Measurements from ENCODE around the gene LMO3. TPM values are rescaled to one million over a fixed set of nuclear protein-coding genes. Genes with fewer than 3 reads are reported as not detected.

The LMO3 gene
- total and polyA plus RNA-seq, 2 experiments from 2014 or later = 7.9 to 15.1 TPM

DNA sequence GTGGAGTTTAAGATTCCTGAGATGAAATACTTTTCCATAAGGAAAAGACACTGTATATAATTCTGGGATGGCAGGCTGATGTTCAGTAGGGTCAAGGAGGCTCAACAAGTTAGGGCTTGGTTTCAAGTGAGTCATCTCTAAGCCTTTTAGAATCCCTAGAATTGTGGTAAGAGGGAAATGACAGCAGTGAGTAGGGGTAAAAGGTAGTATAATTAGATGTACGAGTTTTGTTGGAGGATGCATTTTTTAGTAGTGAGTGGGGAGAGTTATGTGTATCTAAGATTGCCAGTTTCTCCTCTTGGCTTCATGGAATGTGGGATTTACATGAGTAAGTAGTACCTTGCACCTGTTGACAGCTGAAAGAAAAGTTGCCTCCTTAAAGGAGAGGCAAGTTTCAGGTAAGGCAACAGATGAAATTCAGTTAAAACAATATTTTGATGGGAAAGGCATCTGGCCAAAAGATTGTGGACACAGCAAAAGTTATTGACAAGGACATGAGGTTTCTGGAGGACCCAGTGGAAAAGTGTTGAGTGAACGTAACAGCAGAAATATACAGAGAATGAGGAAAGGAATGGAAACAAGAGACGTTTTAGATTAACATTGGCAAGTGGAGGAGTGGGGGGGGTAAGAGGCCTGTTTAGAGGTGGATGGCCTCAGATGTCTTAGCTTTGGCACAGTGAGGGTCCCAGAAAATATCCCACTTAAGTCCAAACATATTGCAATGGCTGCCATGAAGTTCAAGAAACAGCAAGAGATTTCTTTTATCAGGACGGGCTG lies 21.8 kb downstream of the LMO3 start:
- H3F3A ChIP-seq (replicated peaks; ENCODE audit: low read depth) = no peaks in the 10 kb centered on the region
- H3K4me1 ChIP-seq (ENCODE audit: insufficient read depth) = no peaks in the 10 kb centered on the region
- Mint-ChIP-seq H3K4me3 (no peak overlapping the region), H3K27ac (no peak overlapping the region), H3K4me1 (peaks cover 7% of the 10 kb centered on the region), H3K27me3 (ENCODE audit: insufficient read depth, low read depth, poor library complexity) (no peaks in the 10 kb centered on the region), H3K9me3 (peaks cover 5% of the 10 kb centered on the region; the same call in 2 of the 3 replicates), H3K36me3 (ENCODE audit: low read depth) (peaks cover 6% of the 10 kb centered on the region; the same call in 1 of the 3 replicates)
- no peak overlapping the region for H2AFZ ChIP-seq
- ATAC-seq (no peak), DNase-seq (ENCODE audit: low spot score) (no peak)
- H3K79me2 ChIP-seq (replicated peaks; ENCODE audit: insufficient read depth) = no peaks in the 10 kb centered on the region
- H3K4me3 ChIP-seq = no peak overlapping the region
- no peaks in the 10 kb centered on the region for H3K27me3 ChIP-seq (ENCODE audit: insufficient read depth)
- H3K36me3 ChIP-seq (ENCODE audit: insufficient read depth) = no peaks in the 10 kb centered on the region
- TF ChIP-seq EZH2phosphoT487 (IDR thresholded peaks at IDR 0.05; ENCODE audit: unreplicated experiment) = no peak
- TF ChIP-seq, protein P1, sequence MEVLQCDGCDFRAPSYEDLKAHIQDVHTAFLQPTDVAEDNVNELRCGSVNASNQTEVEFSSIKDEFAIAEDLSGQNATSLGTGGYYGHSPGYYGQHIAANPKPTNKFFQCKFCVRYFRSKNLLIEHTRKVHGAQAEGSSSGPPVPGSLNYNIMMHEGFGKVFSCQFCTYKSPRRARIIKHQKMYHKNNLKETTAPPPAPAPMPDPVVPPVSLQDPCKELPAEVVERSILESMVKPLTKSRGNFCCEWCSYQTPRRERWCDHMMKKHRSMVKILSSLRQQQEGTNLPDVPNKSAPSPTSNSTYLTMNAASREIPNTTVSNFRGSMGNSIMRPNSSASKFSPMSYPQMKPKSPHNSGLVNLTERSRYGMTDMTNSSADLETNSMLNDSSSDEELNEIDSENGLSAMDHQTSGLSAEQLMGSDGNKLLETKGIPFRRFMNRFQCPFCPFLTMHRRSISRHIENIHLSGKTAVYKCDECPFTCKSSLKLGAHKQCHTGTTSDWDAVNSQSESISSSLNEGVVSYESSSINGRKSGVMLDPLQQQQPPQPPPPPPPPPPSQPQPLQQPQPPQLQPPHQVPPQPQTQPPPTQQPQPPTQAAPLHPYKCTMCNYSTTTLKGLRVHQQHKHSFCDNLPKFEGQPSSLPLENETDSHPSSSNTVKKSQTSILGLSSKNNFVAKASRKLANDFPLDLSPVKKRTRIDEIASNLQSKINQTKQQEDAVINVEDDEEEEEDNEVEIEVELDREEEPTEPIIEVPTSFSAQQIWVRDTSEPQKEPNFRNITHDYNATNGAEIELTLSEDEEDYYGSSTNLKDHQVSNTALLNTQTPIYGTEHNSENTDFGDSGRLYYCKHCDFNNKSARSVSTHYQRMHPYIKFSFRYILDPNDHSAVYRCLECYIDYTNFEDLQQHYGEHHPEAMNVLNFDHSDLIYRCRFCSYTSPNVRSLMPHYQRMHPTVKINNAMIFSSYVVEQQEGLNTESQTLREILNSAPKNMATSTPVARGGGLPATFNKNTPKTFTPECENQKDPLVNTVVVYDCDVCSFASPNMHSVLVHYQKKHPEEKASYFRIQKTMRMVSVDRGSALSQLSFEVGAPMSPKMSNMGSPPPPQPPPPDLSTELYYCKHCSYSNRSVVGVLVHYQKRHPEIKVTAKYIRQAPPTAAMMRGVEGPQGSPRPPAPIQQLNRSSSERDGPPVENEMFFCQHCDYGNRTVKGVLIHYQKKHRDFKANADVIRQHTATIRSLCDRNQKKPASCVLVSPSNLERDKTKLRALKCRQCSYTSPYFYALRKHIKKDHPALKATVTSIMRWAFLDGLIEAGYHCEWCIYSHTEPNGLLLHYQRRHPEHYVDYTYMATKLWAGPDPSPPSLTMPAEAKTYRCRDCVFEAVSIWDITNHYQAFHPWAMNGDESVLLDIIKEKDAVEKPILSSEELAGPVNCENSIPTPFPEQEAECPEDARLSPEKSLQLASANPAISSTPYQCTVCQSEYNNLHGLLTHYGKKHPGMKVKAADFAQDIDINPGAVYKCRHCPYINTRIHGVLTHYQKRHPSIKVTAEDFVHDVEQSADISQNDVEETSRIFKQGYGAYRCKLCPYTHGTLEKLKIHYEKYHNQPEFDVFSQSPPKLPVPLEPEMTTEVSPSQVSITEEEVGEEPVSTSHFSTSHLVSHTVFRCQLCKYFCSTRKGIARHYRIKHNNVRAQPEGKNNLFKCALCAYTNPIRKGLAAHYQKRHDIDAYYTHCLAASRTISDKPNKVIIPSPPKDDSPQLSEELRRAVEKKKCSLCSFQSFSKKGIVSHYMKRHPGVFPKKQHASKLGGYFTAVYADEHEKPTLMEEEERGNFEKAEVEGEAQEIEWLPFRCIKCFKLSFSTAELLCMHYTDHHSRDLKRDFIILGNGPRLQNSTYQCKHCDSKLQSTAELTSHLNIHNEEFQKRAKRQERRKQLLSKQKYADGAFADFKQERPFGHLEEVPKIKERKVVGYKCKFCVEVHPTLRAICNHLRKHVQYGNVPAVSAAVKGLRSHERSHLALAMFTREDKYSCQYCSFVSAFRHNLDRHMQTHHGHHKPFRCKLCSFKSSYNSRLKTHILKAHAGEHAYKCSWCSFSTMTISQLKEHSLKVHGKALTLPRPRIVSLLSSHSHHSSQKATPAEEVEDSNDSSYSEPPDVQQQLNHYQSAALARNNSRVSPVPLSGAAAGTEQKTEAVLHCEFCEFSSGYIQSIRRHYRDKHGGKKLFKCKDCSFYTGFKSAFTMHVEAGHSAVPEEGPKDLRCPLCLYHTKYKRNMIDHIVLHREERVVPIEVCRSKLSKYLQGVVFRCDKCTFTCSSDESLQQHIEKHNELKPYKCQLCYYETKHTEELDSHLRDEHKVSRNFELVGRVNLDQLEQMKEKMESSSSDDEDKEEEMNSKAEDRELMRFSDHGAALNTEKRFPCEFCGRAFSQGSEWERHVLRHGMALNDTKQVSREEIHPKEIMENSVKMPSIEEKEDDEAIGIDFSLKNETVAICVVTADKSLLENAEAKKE (CRISPR knock-in tag; IDR thresholded peaks at IDR 0.05) = no peak
- no peak for TF ChIP-seq REST (IDR thresholded peaks at IDR 0.05; ENCODE audit: unreplicated experiment)
- no peak for TF ChIP-seq ZNF114 (CRISPR knock-in tag; IDR thresholded peaks at IDR 0.05)
- TF ChIP-seq ZNF331 (CRISPR knock-in tag; IDR thresholded peaks at IDR 0.05; ENCODE audit: low read depth) = no peak
- TF ChIP-seq POLR2AphosphoS5 (IDR thresholded peaks at IDR 0.05; ENCODE audit: low read depth) = no peak
- TF ChIP-seq, protein P2, sequence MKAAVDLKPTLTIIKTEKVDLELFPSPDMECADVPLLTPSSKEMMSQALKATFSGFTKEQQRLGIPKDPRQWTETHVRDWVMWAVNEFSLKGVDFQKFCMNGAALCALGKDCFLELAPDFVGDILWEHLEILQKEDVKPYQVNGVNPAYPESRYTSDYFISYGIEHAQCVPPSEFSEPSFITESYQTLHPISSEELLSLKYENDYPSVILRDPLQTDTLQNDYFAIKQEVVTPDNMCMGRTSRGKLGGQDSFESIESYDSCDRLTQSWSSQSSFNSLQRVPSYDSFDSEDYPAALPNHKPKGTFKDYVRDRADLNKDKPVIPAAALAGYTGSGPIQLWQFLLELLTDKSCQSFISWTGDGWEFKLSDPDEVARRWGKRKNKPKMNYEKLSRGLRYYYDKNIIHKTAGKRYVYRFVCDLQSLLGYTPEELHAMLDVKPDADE (IDR thresholded peaks at IDR 0.05) = no peak
- TF ChIP-seq NANOG (IDR thresholded peaks at IDR 0.05; ENCODE audit: borderline replicate concordance) = no peak
- TF ChIP-seq EZH2 (IDR thresholded peaks at IDR 0.05; ENCODE audit: low read depth, unreplicated experiment) = no peak
- no peak for TF ChIP-seq STAT1 (IDR thresholded peaks at IDR 0.05; ENCODE audit: unreplicated experiment)
- no peak for TF ChIP-seq JUNB (IDR thresholded peaks at IDR 0.05; ENCODE audit: unreplicated experiment)
- TF ChIP-seq, protein P3, sequence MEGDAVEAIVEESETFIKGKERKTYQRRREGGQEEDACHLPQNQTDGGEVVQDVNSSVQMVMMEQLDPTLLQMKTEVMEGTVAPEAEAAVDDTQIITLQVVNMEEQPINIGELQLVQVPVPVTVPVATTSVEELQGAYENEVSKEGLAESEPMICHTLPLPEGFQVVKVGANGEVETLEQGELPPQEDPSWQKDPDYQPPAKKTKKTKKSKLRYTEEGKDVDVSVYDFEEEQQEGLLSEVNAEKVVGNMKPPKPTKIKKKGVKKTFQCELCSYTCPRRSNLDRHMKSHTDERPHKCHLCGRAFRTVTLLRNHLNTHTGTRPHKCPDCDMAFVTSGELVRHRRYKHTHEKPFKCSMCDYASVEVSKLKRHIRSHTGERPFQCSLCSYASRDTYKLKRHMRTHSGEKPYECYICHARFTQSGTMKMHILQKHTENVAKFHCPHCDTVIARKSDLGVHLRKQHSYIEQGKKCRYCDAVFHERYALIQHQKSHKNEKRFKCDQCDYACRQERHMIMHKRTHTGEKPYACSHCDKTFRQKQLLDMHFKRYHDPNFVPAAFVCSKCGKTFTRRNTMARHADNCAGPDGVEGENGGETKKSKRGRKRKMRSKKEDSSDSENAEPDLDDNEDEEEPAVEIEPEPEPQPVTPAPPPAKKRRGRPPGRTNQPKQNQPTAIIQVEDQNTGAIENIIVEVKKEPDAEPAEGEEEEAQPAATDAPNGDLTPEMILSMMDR (conservative IDR thresholded peaks at IDR 0.05; ENCODE audit: low read depth in 2 of 2) = no peak
- no peak for TF ChIP-seq CREB1 (CRISPR knock-in tag; IDR thresholded peaks at IDR 0.05; ENCODE audit: low read depth)
- H4K20me1 ChIP-seq (replicated peaks; ENCODE audit: insufficient read depth) = no peaks in the 10 kb centered on the region
- no peak overlapping the region for H3K27ac ChIP-seq (ENCODE audit: low read depth)
- no peaks in the 10 kb centered on the region for H3K9me2 ChIP-seq (ENCODE audit: insufficient read depth)
- no peak overlapping the region for H3K4me2 ChIP-seq
